ENCODE results near the gene PCBD1.

Gene PCBD1

DNA sequence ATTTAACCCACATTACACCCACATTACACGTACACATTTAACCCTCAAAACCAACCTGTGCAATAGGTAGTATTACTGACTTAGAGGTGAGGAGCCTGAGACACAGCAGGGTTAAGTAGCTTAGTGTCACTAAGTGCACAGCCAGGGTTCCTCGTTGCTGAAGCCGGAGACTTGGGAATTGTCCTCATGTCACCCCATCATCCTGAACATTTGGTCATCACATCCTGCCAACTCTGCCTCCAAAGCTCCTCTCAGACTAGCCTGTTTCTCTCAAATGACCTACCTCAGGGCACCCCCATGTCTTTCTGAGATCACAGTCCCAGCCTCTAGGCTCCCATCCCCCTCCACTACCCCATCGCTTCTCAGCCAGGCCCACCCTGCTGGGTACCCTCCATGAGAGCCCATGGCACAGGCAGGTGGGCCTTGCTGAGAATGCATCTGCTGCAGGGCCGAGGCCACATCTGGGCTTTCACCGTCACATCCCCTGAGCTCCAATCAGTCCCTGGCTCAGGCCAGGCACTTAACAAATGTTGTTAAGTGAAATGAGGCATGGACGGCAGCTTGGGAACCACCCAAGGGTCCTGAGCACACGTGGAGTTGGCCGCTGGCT is 21.1 kb upstream of the PCBD1 start:
- no peak for TF ChIP-seq EP300 (IDR thresholded peaks at IDR 0.05; ENCODE audit: borderline replicate concordance)
- TF ChIP-seq ZBTB7A (IDR thresholded peaks at IDR 0.05; ENCODE audit: low read depth), result no peak
- no peak for TF ChIP-seq RAD21 (IDR thresholded peaks at IDR 0.05; ENCODE audit: low read depth)
- no peak for TF ChIP-seq TAF1 (IDR thresholded peaks at IDR 0.05; ENCODE audit: low read depth)
- no peak for TF ChIP-seq FOXM1 (IDR thresholded peaks at IDR 0.05; ENCODE audit: borderline replicate concordance, low read depth)
- TF ChIP-seq TCF12 (IDR thresholded peaks at IDR 0.05; ENCODE audit: low read depth), result no peak
- TF ChIP-seq, protein P1, sequence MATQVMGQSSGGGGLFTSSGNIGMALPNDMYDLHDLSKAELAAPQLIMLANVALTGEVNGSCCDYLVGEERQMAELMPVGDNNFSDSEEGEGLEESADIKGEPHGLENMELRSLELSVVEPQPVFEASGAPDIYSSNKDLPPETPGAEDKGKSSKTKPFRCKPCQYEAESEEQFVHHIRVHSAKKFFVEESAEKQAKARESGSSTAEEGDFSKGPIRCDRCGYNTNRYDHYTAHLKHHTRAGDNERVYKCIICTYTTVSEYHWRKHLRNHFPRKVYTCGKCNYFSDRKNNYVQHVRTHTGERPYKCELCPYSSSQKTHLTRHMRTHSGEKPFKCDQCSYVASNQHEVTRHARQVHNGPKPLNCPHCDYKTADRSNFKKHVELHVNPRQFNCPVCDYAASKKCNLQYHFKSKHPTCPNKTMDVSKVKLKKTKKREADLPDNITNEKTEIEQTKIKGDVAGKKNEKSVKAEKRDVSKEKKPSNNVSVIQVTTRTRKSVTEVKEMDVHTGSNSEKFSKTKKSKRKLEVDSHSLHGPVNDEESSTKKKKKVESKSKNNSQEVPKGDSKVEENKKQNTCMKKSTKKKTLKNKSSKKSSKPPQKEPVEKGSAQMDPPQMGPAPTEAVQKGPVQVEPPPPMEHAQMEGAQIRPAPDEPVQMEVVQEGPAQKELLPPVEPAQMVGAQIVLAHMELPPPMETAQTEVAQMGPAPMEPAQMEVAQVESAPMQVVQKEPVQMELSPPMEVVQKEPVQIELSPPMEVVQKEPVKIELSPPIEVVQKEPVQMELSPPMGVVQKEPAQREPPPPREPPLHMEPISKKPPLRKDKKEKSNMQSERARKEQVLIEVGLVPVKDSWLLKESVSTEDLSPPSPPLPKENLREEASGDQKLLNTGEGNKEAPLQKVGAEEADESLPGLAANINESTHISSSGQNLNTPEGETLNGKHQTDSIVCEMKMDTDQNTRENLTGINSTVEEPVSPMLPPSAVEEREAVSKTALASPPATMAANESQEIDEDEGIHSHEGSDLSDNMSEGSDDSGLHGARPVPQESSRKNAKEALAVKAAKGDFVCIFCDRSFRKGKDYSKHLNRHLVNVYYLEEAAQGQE (IDR thresholded peaks at IDR 0.05; ENCODE audit: low read depth), result no peak
- TF ChIP-seq TEAD4 (IDR thresholded peaks at IDR 0.05), result no peak

DNA sequence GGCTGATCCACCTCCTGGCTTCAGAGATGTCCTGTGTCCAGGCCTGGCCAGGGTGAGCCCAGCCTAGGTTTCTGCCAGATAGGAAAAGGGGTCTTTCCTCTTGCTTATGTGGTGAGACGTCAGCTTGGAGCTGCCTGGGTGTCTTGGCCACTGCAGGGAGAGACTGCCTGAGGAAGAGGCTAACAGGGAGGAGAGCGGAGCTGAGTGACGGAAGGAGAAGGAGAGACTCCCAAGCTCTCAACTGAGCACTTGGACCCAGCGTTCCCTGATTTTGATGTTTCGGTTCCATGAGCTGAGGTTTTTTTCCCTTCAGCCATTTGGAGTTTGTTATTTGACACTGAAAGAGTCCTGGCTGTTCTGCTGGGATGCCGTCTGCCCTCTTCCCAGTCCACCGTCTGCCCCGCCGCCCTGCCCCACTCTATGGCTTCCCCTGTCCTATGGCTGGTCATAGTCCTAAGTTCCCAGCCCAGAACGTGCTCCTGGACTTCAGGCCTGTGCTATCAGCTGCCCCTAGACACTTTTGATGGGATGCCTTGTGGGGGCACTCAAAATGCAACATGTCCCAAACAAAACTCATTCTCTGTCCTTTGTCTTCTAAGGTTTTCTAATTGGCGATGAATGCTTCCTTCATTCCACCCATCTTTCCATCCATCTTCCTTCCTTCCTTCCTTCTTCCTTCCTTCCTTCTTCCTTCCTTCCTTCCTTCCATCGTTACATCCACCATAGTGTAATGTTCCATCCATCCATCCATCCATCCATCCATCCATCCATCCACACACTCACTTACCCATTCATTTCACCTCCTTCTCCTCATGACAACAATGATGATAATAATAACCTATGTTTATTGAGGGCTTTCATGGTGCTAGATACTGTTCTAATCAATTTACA is 20.3 kb upstream of the PCBD1 start:
- TF ChIP-seq EP300 (IDR thresholded peaks at IDR 0.05; ENCODE audit: borderline replicate concordance), result no peak
- TF ChIP-seq, protein P2, sequence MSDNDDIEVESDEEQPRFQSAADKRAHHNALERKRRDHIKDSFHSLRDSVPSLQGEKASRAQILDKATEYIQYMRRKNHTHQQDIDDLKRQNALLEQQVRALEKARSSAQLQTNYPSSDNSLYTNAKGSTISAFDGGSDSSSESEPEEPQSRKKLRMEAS (IDR thresholded peaks at IDR 0.05), result no peak
- no peak for TF ChIP-seq TCF12 (IDR thresholded peaks at IDR 0.05; ENCODE audit: low read depth)

DNA sequence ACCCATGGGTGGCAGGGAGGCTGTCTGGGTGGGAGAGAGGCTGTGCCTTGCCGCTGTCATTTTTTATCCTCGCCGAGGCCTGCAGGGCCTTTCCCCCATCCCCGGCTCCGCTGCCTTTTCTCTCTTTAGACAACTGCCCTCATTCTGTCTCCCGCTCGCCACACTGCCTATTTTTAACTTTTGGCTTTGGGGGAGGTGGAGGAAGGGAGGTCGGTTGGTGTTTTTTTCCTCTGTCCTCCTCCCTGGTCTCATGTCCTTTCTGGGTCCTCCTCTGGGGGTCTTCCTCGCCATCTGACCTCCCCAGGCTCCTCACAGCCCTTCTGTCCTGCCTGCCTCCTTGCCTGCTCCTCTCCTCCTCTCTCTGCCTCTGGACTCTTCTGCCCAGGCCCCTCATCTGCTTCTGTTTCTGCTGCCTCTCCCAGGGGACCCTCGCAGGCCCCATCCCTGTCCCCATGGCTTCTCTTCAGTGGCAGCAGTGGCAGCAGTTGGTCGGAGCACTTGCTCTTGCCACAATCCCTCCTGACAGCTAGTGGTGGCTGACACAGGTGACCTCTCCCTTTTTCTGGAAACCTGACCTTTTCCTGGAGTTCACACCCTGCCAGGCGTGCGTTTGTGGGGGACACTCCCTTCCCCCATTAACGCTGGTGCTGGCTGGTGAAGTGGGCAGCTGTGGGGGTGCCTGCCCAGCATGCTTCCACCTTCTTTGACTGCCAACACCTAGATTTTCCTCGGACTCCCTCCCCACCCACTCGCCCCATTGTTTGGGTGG is 19.5 kb upstream of the PCBD1 start:
- TF ChIP-seq YY1 (IDR thresholded peaks at IDR 0.05; ENCODE audit: low read depth) (no peak), TAF1 (IDR thresholded peaks at IDR 0.05; ENCODE audit: low read depth) (no peak), NFIC (IDR thresholded peaks at IDR 0.05) (no peak), EP300 (IDR thresholded peaks at IDR 0.05; ENCODE audit: borderline replicate concordance) (no peak), TCF12 (IDR thresholded peaks at IDR 0.05; ENCODE audit: low read depth) (no peak), CEBPB (IDR thresholded peaks at IDR 0.05) (no peak), EGR1 (IDR thresholded peaks at IDR 0.05) (no peak), TEAD4 (IDR thresholded peaks at IDR 0.05) (no peak), CREB1 (IDR thresholded peaks at IDR 0.05; ENCODE audit: low read depth) (no peak), ZBTB7A (IDR thresholded peaks at IDR 0.05; ENCODE audit: low read depth) (no peak), RAD21 (IDR thresholded peaks at IDR 0.05; ENCODE audit: low read depth) (no peak), FOXM1 (IDR thresholded peaks at IDR 0.05; ENCODE audit: borderline replicate concordance, low read depth) (no peak)
- TF ChIP-seq, protein P2 (IDR thresholded peaks at IDR 0.05), result no peak
- TF ChIP-seq, protein P3, sequence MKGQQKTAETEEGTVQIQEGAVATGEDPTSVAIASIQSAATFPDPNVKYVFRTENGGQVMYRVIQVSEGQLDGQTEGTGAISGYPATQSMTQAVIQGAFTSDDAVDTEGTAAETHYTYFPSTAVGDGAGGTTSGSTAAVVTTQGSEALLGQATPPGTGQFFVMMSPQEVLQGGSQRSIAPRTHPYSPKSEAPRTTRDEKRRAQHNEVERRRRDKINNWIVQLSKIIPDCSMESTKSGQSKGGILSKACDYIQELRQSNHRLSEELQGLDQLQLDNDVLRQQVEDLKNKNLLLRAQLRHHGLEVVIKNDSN (IDR thresholded peaks at IDR 0.05), result no peak
- TF ChIP-seq, protein P1 (IDR thresholded peaks at IDR 0.05; ENCODE audit: low read depth), result no peak

DNA sequence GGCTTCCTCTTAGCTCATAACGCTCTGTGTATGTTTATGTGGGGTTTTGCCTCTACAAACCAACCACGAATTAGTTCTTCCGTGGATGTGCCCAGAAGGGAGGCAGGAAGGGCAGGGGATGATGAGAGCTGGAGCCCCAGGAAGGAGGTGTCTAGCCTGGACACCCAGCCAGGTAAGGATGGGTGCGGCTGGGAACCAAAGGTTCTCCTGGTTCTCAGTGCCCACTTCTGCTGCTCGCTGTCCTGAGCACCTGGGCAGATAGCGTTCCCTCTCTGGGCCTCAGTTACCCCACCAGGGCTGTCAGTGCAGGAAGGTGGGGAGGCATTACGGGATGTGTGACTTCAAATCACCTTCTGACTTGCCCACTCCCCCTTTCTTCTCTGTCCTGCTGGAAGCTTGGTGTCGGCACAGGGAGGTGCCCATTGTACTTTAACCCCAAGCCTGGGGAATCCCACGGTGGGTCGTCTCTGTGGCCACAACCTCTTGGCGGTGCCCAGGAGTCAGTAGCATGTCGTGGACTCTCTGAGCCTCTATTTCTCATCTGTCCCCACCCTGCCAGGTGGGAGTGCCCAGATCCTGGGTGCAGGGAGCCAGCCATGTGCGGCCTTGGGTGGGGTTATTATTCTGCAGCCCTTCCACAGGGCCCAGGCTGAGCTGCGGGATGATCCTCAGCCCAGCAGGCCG is 18.7 kb upstream of the PCBD1 start:
- TF ChIP-seq EGR1 (IDR thresholded peaks at IDR 0.05), result no peak

DNA sequence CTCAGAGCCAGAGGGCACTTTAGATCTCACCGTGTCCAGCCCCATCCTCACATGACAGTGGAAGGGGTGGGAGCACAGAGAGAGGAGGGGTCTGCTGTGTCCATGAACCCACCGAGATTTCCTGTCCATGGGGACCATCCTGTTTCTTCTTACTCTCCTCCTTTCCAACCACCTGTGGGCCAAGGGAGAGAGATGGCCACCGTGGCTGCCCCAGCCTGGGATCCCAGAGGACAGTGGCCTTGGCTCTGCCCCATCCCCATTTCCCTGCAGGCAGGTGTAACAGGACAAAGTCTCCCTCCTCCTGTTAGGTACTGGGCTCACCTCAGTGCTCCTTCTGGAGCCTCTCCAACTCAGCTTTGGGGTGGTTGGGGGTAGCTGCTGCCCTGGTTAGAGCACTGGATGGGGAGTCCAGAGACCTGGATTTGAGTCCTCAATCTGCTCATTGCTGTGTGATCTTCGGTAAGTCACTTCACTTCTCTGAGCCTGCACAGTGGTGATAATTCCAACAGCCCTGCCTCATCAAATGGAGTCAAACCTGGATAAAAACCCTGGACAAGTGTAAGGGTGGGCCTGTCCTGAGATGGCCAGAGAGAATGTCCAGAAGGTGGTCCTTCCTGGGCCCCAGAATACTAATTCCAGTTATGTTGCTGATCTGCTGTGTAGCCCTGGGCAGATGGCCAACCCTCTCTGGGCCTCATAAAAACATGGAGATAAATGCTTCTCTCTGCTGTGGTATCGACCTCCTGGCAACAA is 17.8 kb upstream of the PCBD1 start:
- TF ChIP-seq YY1 (IDR thresholded peaks at IDR 0.05; ENCODE audit: low read depth), result no peak
- TF ChIP-seq CREB1 (IDR thresholded peaks at IDR 0.05; ENCODE audit: low read depth), result no peak
- TF ChIP-seq, protein P3 (IDR thresholded peaks at IDR 0.05), result no peak
- no peak for TF ChIP-seq TAF1 (IDR thresholded peaks at IDR 0.05; ENCODE audit: low read depth)
- no peak for TF ChIP-seq NFIC (IDR thresholded peaks at IDR 0.05)
- no peak for TF ChIP-seq FOXM1 (IDR thresholded peaks at IDR 0.05; ENCODE audit: borderline replicate concordance, low read depth)
- TF ChIP-seq CEBPB (IDR thresholded peaks at IDR 0.05), result no peak
- no peak for TF ChIP-seq EP300 (IDR thresholded peaks at IDR 0.05; ENCODE audit: borderline replicate concordance)
- TF ChIP-seq TCF12 (IDR thresholded peaks at IDR 0.05; ENCODE audit: low read depth), result no peak
- TF ChIP-seq ZBTB7A (IDR thresholded peaks at IDR 0.05; ENCODE audit: low read depth), result no peak
- no peak for TF ChIP-seq RAD21 (IDR thresholded peaks at IDR 0.05; ENCODE audit: low read depth)
- TF ChIP-seq, protein P2 (IDR thresholded peaks at IDR 0.05), result no peak
- TF ChIP-seq EGR1 (IDR thresholded peaks at IDR 0.05), result no peak
- TF ChIP-seq, protein P1 (IDR thresholded peaks at IDR 0.05; ENCODE audit: low read depth), result no peak
- no peak for TF ChIP-seq TEAD4 (IDR thresholded peaks at IDR 0.05)
